Loucy (cell line): ENCODE results near the gene ARRB1.
"Not testable (repeated sequence)": the region's sequence is repeated elsewhere in the genome, so short reads cannot be mapped to it uniquely, and the experiment has no call there.

Experiments
- H2AFZ ChIP-seq: fragments of 200-600 bp; sonication (generic); 2 replicates; pipeline ENCODE4 v1.6.0; 2016; ENCODE audit warnings: antibody characterized with exemption, mild to moderate bottlenecking, low read length, moderate library complexity
- H3F3A ChIP-seq: fragments of 200-600 bp; 2 replicates; pipeline ENCODE4 v1.6.0; 2016; ENCODE audit warnings: antibody characterized with exemption, low read depth, mild to moderate bottlenecking
- H3K27me3 ChIP-seq: fragments of 200-600 bp; sonication (generic); 2 replicates; pipeline ENCODE4 v1.6.1; 2014; ENCODE audit warnings: low read length, mild to moderate bottlenecking; ENCODE audit not compliant: insufficient read depth, poor library complexity, severe bottlenecking
- H3K36me3 ChIP-seq: fragments of 200-600 bp; sonication (generic); 2 replicates; pipeline ENCODE4 v1.6.1; 2016; ENCODE audit warnings: low read length; ENCODE audit not compliant: insufficient read depth
- H3K4me1 ChIP-seq: fragments of 200-600 bp; sonication (generic); 2 replicates; pipeline ENCODE4 v1.5.1; 2014; ENCODE audit warnings: low read length, mild to moderate bottlenecking; ENCODE audit not compliant: insufficient read depth, poor library complexity, severe bottlenecking
- H3K4me2 ChIP-seq: fragments of 200-600 bp; sonication (generic); 2 replicates; pipeline ENCODE4 v1.6.0; 2014; ENCODE audit warnings: antibody characterized with exemption, low read length, low read depth, mild to moderate bottlenecking; ENCODE audit not compliant: poor library complexity, severe bottlenecking
- H3K4me3 ChIP-seq: fragments of 200-600 bp; sonication (generic); 2 replicates; pipeline ENCODE4 v1.5.1; 2014; ENCODE audit warnings: low read length, mild to moderate bottlenecking, mixed read lengths; ENCODE audit not compliant: poor library complexity, severe bottlenecking
- H3K79me2 ChIP-seq: fragments of 200-600 bp; sonication (generic); 2 replicates; pipeline ENCODE4 v1.6.1; 2014; ENCODE audit warnings: low read length; ENCODE audit not compliant: insufficient read depth
- H3K9ac ChIP-seq: fragments of 200-600 bp; sonication (generic); 2 replicates; pipeline ENCODE4 v1.6.0; 2014; ENCODE audit warnings: mild to moderate bottlenecking, low read depth, low read length, moderate library complexity; ENCODE audit not compliant: poor library complexity, severe bottlenecking
- H3K9me2 ChIP-seq: fragments of 200-600 bp; sonication (generic); replicated peaks from 2 replicates; pipeline ENCODE4 v1.6.1; 2016; ENCODE audit warnings: low read depth, low read length, mixed read lengths
- H3K9me3 ChIP-seq: fragments of 200-600 bp; sonication (generic); 2 replicates; pipeline ENCODE4 v1.6.1; 2014; ENCODE audit warnings: mild to moderate bottlenecking, antibody characterized with exemption, low read length, low read depth; ENCODE audit not compliant: insufficient read depth
- H4K20me1 ChIP-seq: fragments of 200-600 bp; sonication (generic); 2 replicates; pipeline ENCODE4 v1.6.0; 2014; ENCODE audit warnings: antibody characterized with exemption, low read length, mild to moderate bottlenecking; ENCODE audit not compliant: insufficient read depth, poor library complexity, severe bottlenecking
- EZH2phosphoT487 ChIP-seq: fragments of 200-600 bp; IDR thresholded peaks from 2 replicates; pipeline ENCODE4 v1.6.1; 2018; ENCODE audit warnings: antibody characterized with exemption, mild to moderate bottlenecking, moderate library complexity, borderline replicate concordance
- TF ChIP-seq, protein P1 (sequence below): fragments of 200-600 bp; sonication (generic); conservative IDR thresholded peaks from 2 replicates; pipeline ENCODE4 v1.5.1; 2014; ENCODE audit warnings: mild to moderate bottlenecking, antibody characterized with exemption, low read length

ARRB1 gene

DNA sequence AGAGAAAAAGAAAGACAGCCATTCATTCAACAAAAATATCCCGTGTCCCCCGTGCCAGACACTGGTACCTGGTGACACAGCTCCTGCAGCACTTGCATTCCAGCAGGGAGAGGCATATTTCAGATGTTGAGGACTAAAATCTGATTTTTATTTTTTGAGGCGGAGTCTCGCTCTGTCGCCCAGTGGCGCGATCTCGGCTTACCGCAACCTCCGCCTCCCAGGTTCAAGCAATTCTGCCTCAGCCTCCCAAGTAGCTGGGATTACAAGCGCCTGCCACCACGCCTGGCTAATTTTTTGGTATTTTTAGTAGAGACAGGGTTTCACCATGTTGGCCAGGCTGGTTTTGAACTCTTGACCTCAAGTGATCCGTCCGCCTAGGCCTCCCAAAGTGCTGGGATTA lies 20.6 kb downstream of the ARRB1 start:
- peak overlapping the region; percentile 81 for H3K9ac ChIP-seq
- peaks cover 94% of the 10 kb centered on the region for H3K79me2 ChIP-seq
- H2AFZ ChIP-seq, H3K4me3 ChIP-seq, H3K27me3 ChIP-seq, H3F3A ChIP-seq, H3K36me3 ChIP-seq, H3K9me2 ChIP-seq, H3K9me3 ChIP-seq: not testable (repeated sequence)
- peaks cover 52% of the 10 kb centered on the region for H3K4me1 ChIP-seq
- peaks cover 29% of the 10 kb centered on the region for H4K20me1 ChIP-seq
- H3K4me2 ChIP-seq: peak overlapping the region; percentile 87

DNA sequence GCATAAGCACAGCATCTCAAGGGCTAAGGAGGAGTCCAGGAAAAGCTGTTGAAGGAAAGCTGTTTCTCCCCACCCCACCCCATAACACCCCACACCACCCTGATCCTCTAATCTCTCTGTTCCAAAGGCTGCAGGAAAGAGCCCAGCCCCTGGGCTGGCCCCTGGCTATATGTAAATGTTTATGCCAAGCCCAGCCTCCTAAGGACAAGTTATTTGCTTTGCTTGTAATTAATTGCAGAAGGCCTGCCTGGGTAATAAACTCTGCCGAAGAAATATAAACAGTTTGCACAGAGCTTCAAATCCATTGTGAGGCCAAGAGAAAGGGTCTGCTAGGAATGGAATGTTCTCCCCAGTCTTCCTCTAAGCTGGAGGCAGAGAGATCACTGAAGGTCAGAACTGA lies 21.2 kb downstream of the ARRB1 start:
- peak overlapping the region; percentile 87 for H3K4me2 ChIP-seq
- peaks cover 52% of the 10 kb centered on the region for H3K4me1 ChIP-seq
- no peaks in the 10 kb centered on the region for H3K9me2 ChIP-seq
- no peaks in the 10 kb centered on the region for H3K9me3 ChIP-seq
- H3K36me3 ChIP-seq: peaks cover 4% of the 10 kb centered on the region; the same call in 1 of the 2 replicates
- peaks cover 8% of the 10 kb centered on the region; the same call in 1 of the 2 replicates for H3F3A ChIP-seq
- no peak overlapping the region for H3K4me3 ChIP-seq
- H4K20me1 ChIP-seq: peaks cover 29% of the 10 kb centered on the region
- TF ChIP-seq, protein P1, sequence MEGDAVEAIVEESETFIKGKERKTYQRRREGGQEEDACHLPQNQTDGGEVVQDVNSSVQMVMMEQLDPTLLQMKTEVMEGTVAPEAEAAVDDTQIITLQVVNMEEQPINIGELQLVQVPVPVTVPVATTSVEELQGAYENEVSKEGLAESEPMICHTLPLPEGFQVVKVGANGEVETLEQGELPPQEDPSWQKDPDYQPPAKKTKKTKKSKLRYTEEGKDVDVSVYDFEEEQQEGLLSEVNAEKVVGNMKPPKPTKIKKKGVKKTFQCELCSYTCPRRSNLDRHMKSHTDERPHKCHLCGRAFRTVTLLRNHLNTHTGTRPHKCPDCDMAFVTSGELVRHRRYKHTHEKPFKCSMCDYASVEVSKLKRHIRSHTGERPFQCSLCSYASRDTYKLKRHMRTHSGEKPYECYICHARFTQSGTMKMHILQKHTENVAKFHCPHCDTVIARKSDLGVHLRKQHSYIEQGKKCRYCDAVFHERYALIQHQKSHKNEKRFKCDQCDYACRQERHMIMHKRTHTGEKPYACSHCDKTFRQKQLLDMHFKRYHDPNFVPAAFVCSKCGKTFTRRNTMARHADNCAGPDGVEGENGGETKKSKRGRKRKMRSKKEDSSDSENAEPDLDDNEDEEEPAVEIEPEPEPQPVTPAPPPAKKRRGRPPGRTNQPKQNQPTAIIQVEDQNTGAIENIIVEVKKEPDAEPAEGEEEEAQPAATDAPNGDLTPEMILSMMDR: no peak
- TF ChIP-seq EZH2phosphoT487: no peak
- H2AFZ ChIP-seq: no peak overlapping the region
- peak overlapping the region; percentile 81 for H3K9ac ChIP-seq
- H3K27me3 ChIP-seq: no peaks in the 10 kb centered on the region
- H3K79me2 ChIP-seq: peaks cover 93% of the 10 kb centered on the region

DNA sequence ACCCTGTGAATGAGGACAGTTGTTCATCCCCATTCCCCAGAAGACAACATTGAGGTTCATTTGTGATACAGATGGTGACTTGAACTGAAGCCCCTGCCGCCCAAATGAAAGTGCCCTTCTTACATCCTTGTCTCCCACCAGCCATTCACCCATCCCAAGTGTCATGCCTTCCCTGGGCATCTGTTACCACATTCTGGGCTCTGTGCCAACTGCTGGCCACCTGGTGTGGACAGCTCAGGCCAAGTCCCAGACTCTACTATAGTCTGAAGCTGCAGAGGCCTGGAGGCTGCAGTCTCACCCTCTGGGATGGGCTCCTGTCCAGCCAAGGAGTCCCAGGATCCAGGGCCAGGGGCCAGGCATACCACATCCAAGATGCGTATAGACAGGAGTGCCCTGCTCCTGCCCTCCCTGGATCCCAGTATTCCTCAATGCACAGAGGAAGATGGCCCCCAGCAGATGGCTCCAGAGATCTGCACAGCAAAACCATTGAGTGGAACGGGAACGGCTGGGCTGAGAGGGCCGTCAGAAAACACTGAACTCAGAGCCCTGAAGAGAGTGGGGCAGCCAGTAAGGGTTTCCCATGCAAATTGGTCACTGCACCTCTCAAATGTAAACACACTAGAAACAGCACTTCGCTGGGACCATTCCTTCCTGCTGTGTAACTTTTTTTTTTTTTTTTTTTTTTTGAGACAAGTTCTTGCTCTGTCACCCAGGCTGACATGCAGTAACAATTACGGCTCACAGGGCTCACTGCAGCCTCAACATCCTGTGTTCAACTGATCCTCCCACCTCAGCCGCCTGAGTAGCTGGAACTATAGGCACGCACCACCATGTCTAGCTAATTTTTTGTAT lies 22.8 kb downstream of the ARRB1 start:
- H3K4me1 ChIP-seq: peaks cover 46% of the 10 kb centered on the region
- TF ChIP-seq, protein P1: peak; percentile 71
- TF ChIP-seq EZH2phosphoT487: no peak
- peak overlapping the region; percentile 87 for H3K4me2 ChIP-seq
- H3K4me3 ChIP-seq: peak overlapping the region; percentile 64
- H2AFZ ChIP-seq: no peak overlapping the region
- H3K36me3 ChIP-seq: peaks cover 4% of the 10 kb centered on the region; the same call in 1 of the 2 replicates
- H4K20me1 ChIP-seq: peaks cover 27% of the 10 kb centered on the region
- H3K79me2 ChIP-seq: peaks cover 93% of the 10 kb centered on the region
- H3F3A ChIP-seq: peaks cover 8% of the 10 kb centered on the region; the same call in 1 of the 2 replicates
- peak overlapping the region; percentile 81 for H3K9ac ChIP-seq
- no peaks in the 10 kb centered on the region for H3K9me3 ChIP-seq
- no peaks in the 10 kb centered on the region for H3K27me3 ChIP-seq
- H3K9me2 ChIP-seq: no peaks in the 10 kb centered on the region

DNA sequence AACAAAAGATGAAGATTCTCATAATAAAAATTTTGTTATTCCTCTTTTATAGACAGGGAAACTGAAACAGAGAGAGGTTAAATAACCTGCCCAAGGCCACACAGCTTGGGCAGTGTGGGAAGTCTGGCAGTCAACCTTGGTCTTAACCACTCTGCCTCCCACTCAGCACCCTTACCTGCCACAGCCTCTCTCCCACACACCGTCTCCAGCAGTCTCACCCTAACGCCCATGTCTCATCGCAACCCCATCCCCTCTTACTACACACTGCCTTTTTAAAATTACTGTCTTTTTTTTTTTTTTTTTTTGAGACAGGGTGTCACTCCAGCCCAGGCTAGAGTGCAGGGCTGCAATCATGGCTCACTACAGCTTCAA lies 25.0 kb downstream of the ARRB1 start:
- no peak for TF ChIP-seq EZH2phosphoT487
- TF ChIP-seq, protein P1: no peak
- Histone ChIP-seq H3K27me3 (no peaks in the 10 kb centered on the region), H3K4me3 (no peak overlapping the region), H3K36me3 (peaks cover 16% of the 10 kb centered on the region; the same call in 1 of the 2 replicates), H3K9me3 (no peaks in the 10 kb centered on the region), H3K4me1 (peaks cover 34% of the 10 kb centered on the region), H3K4me2 (no peak overlapping the region), H4K20me1 (peaks cover 28% of the 10 kb centered on the region), H3K79me2 (peaks cover 94% of the 10 kb centered on the region), H2AFZ (no peak overlapping the region), H3F3A (peaks cover 8% of the 10 kb centered on the region; the same call in 1 of the 2 replicates), H3K9me2 (no peaks in the 10 kb centered on the region), H3K9ac (no peak overlapping the region)
